ENCODE data around the gene RRP36. TPM values are rescaled to one million over a fixed set of nuclear protein-coding genes. Genes with fewer than 3 reads are reported as not detected.

Gene RRP36
- total RNA-seq, 1 donor from 2014 or later, result 34.6 TPM

Other genes with a start within 250 kb of the RRP36 start
- gene BICRAL, start 239.6 kb upstream of the RRP36 start, total RNA-seq, result 27.7 TPM
- gene RPL7L1, start 142.0 kb upstream of the RRP36 start, total RNA-seq, result 51.6 TPM
- 0.40 TPM for gene PTCRA, start 105.6 kb upstream of the RRP36 start, total RNA-seq
- gene CNPY3, start 92.1 kb upstream of the RRP36 start, total RNA-seq, result 44.9 TPM
- 1.8 TPM for gene GNMT, start 60.9 kb upstream of the RRP36 start, total RNA-seq
- gene PEX6, start 42.4 kb upstream of the RRP36 start, total RNA-seq, result 20.4 TPM
- gene PPP2R5D, start 37.1 kb upstream of the RRP36 start, total RNA-seq, result 31.1 TPM
- gene MEA1, start 7.7 kb upstream of the RRP36 start, total RNA-seq, result 46.0 TPM
- 53.4 TPM for gene KLHDC3, start 7.4 kb upstream of the RRP36 start, total RNA-seq
- 20.9 TPM for gene CUL7, start 32.2 kb downstream of the RRP36 start, total RNA-seq
- 40.4 TPM for gene MRPL2, start 37.8 kb downstream of the RRP36 start, total RNA-seq
- 35.5 TPM for gene KLC4, start 38.0 kb downstream of the RRP36 start, total RNA-seq
- 11.0 TPM for gene PTK7, start 54.7 kb downstream of the RRP36 start, total RNA-seq
- 32.6 TPM for gene SRF, start 149.6 kb downstream of the RRP36 start, total RNA-seq
- 42.9 TPM for gene CUL9, start 160.6 kb downstream of the RRP36 start, total RNA-seq
- gene DNPH1, start 207.9 kb downstream of the RRP36 start, total RNA-seq, result 45.9 TPM
- gene TTBK1, start 221.9 kb downstream of the RRP36 start, total RNA-seq, result 0.04 TPM